ENCODE results near the gene FHL1. TPM values are rescaled to one million over a fixed set of nuclear protein-coding genes. Genes with fewer than 3 reads are reported as not detected.

FHL1 gene
- total RNA-seq, result 49.2 and 60.8 TPM in 2 replicates

DNA sequence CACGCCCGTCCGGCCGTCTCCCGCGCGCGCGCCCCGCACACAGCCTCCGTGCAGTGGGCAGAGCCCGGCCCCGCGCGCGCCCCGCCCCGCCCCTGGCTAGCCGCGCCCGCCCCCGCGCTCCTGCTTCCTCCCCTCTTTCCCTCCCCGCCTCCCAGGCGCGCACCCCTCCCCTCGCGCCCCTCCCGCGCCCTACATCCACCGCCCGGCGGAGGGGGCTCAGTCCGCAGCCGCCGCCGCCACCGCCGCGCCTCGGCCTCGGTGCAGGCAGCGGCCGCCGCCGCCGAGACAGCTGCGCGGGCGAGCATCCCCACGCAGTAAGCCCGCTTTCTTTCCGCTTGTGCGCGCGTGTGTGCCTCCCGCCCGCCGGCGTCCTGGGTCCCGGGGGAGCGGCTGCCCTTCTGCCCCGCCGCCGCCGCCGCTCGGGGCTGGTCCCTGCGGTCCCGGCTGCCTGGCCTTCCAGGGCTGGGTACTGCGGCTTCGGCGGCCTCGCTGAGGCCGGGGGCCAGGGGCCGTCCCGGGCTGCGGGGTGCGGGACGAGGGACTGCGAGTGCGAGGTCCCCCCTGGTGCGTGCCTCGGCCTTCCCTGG is at the start of gene FHL1:
Gene FHL1 (plus strand): TSS at position 219 of the 587 bp plus-strand sequence.

DNA sequence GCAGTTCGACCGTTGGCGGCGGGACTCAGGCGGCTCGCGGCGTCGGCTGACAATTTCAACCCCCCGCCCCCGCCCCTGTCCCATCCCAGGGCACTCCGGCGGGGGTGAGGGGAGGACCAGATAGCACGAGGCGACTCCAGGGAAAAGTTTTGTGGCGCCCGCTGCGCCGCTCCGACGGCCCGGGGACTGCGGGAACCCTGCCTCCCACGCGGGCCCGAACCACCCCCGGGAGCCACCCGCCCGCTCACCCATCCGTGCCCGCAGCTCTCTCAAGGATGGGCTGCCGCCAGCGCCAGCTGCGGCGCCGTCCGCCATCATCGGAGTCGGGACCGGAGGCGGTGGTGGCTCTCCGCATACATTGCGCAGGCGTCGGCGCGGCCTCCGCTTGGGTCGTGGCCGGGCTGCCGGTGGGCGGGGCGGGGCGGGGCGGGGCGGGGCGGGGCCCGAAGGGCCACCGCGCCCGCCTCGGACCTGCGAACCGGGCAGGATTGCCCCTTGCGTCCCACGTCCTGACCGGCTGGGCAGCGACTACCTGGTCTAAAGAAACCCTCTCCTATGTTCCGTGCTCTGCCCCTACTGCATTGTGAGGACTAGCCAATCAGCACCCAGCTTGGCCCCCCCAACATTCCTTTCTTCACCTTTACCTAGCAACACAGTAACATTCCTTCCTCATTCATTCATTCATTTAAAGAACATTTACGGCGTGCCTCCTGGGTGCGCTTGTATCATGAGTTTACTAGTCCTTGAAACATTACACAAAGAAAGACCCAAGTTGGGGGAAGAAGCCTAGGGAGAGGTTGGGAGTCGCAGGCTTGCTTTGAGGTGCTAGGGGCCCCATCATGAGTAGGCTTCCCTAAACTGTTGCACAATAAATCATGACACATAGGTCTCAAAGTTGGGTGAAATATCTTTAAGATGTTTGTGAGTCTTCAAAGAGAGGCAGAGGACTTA is 104.0 kb downstream of the FHL1 start, which contains the start of gene MAP7D3:
Gene MAP7D3 (minus strand): TSS at position 360 of the 951 bp plus-strand sequence. CDS start 42 bp downstream, at position 318.

Small RNA genes within 50 kb of the gene (small RNA-seq; reads per million reads assigned to genes)
- gene RF01210, result not detected

Other genes starting within 250 kb of the FHL1 start
- 18.9 and 20.7 TPM in 2 replicates for gene MMGT1, start 173.5 kb upstream of the FHL1 start, total RNA-seq
- gene SLC9A6, start 162.1 kb upstream of the FHL1 start, total RNA-seq, result 16.0 and 16.7 TPM in 2 replicates
- gene MAP7D3, start 103.9 kb downstream of the FHL1 start, total RNA-seq, result 24.7 and 27.8 TPM in 2 replicates
- gene ADGRG4, start 153.4 kb downstream of the FHL1 start, total RNA-seq, result under 0.01 TPM in 1 of 2 replicates, not detected in the other

Measured in vein endothelial cell (primary cell).